Measurements from ENCODE around the gene LHFPL6. TPM values are rescaled to one million over a fixed set of nuclear protein-coding genes. Genes with fewer than 3 reads are reported as not detected.

Gene LHFPL6
- total RNA-seq, 3 donors from 2014 or later (not counting 1 experiment from before 2014, with no cell fraction given): not detected

DNA sequence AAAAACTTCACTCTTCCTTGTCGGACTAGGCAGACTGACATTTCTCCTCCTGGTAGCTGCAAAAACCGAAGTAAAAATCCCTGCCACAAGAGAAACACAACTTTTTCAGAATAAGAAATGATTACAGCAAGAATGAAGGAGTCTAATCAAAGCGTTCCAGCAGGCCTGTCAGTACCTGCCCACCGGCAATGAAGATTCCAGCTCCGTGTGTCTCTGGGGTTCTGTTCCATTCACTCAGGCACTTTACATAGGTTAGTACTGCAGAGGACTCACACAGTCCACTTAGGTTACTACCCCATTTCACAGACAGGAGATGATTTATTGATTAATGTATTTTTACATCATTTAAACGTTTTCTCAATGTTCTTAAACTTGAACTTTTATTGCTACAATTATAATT, 289.3 kb downstream of the LHFPL6 start:
- WGBS (ENCODE audit: insufficient coverage): 95% methylated on average over 5 of the region's 6 CpGs
- Histone ChIP-seq H3K27ac (ENCODE audit: low read length) (no peak overlapping the region), H3K4me1 (ENCODE audit: control insufficient read depth, insufficient read depth, low read length) (no peaks in the 10 kb centered on the region), H3K36me3 (ENCODE audit: control insufficient read depth, insufficient read depth, low read length) (no peaks in the 10 kb centered on the region), H3K4me3 (ENCODE audit: low read length) (no peak overlapping the region), H3K27me3 (ENCODE audit: control insufficient read depth, insufficient read depth, low read length) (no peaks in the 10 kb centered on the region), H3K9me3 (ENCODE audit: control insufficient read depth, insufficient read depth, low read length) (no peaks in the 10 kb centered on the region)
- DNase-seq (no peak), ATAC-seq (no peak)
- H3K36me3 Mint-ChIP-seq: no peaks in the 10 kb centered on the region
- no peak overlapping the region for H3K4me3 Mint-ChIP-seq
- no peaks in the 10 kb centered on the region for H3K4me1 Mint-ChIP-seq
- H3K9me3 Mint-ChIP-seq: peaks cover 2 to 4% of the 10 kb centered on the region in 2 donors
- TF ChIP-seq, protein P1, sequence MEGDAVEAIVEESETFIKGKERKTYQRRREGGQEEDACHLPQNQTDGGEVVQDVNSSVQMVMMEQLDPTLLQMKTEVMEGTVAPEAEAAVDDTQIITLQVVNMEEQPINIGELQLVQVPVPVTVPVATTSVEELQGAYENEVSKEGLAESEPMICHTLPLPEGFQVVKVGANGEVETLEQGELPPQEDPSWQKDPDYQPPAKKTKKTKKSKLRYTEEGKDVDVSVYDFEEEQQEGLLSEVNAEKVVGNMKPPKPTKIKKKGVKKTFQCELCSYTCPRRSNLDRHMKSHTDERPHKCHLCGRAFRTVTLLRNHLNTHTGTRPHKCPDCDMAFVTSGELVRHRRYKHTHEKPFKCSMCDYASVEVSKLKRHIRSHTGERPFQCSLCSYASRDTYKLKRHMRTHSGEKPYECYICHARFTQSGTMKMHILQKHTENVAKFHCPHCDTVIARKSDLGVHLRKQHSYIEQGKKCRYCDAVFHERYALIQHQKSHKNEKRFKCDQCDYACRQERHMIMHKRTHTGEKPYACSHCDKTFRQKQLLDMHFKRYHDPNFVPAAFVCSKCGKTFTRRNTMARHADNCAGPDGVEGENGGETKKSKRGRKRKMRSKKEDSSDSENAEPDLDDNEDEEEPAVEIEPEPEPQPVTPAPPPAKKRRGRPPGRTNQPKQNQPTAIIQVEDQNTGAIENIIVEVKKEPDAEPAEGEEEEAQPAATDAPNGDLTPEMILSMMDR (IDR thresholded peaks at IDR 0.05): no peak
- H3K27ac Mint-ChIP-seq: no peak overlapping the region
- no peaks in the 10 kb centered on the region for H3K27me3 Mint-ChIP-seq (ENCODE audit: low read depth in 2 of 2)
- intact Hi-C loops (cut with micrococcal nuclease): no loop called here

DNA sequence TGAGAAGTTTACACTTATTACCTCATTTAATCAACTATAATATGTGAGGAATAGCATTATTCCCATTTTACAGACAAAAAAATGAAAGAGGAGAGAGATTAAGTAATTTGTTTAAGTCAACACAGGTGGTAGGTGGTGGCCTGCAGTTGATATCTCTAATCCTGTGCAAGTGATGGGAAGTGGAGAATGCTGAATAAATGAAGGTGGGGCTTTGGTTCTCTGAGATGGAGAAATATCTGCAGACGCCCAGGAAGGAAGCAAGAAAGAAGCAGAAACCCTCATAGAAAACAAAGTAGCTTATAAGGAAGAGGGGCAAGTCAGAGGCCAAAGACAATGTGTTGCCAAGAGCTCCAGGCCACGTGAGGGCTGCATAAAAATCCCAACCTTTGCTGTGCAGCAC, 290.4 kb downstream of the LHFPL6 start:
- ATAC-seq: no peak
- H3K27me3 ChIP-seq (ENCODE audit: control insufficient read depth, insufficient read depth, low read length): no peaks in the 10 kb centered on the region
- H3K4me3 ChIP-seq (ENCODE audit: low read length): no peak overlapping the region
- peaks cover 2 to 4% of the 10 kb centered on the region in 2 donors for H3K9me3 Mint-ChIP-seq
- no peak overlapping the region for H3K4me3 Mint-ChIP-seq
- WGBS (ENCODE audit: insufficient coverage): 67% methylated on average over 2 of the region's 2 CpGs
- no peak overlapping the region for H3K27ac Mint-ChIP-seq
- H3K36me3 Mint-ChIP-seq: no peaks in the 10 kb centered on the region
- H3K36me3 ChIP-seq (ENCODE audit: control insufficient read depth, insufficient read depth, low read length): no peaks in the 10 kb centered on the region
- H3K4me1 ChIP-seq (ENCODE audit: control insufficient read depth, insufficient read depth, low read length): no peaks in the 10 kb centered on the region
- H3K4me1 Mint-ChIP-seq: no peaks in the 10 kb centered on the region
- TF ChIP-seq, protein P1 (IDR thresholded peaks at IDR 0.05): no peak
- intact Hi-C loops (cut with micrococcal nuclease): no loop called here
- no peak overlapping the region for H3K27ac ChIP-seq (ENCODE audit: low read length)
- no peaks in the 10 kb centered on the region for H3K9me3 ChIP-seq (ENCODE audit: control insufficient read depth, insufficient read depth, low read length)
- no peak for DNase-seq
- no peaks in the 10 kb centered on the region for H3K27me3 Mint-ChIP-seq (ENCODE audit: low read depth in 2 of 2)

DNA sequence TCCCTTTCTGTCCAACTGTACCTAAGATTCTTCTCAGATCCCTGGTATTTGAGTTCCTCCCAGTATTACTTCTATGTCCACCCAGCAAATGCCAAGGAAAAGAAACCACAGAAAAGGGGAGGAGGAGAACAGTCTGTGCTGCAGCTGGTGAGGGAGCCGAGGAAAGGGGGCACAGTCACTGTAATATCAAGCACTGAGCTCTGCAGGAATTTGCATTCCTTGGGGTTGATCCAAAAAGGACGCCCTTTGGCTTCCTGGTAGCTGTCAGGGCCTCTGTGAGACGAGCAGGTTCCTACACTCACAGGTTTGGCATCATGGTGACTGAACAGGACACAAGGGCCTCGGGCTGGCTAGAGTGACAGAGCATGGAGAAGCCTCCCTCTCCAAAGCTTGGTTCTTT, 291.4 kb downstream of the LHFPL6 start:
- no peak for DNase-seq
- intact Hi-C loops (cut with micrococcal nuclease): no loop called here
- Mint-ChIP-seq H3K27me3 (ENCODE audit: low read depth in 2 of 2) (no peaks in the 10 kb centered on the region), H3K4me3 (no peak overlapping the region), H3K27ac (no peak overlapping the region), H3K9me3 (peaks cover 4 to 5% of the 10 kb centered on the region in 2 donors), H3K36me3 (no peaks in the 10 kb centered on the region), H3K4me1 (no peaks in the 10 kb centered on the region)
- Histone ChIP-seq H3K27me3 (ENCODE audit: control insufficient read depth, insufficient read depth, low read length) (no peaks in the 10 kb centered on the region), H3K9me3 (ENCODE audit: control insufficient read depth, insufficient read depth, low read length) (no peaks in the 10 kb centered on the region), H3K27ac (ENCODE audit: low read length) (no peak overlapping the region), H3K36me3 (ENCODE audit: control insufficient read depth, insufficient read depth, low read length) (no peaks in the 10 kb centered on the region), H3K4me3 (ENCODE audit: low read length) (no peak overlapping the region), H3K4me1 (ENCODE audit: control insufficient read depth, insufficient read depth, low read length) (no peaks in the 10 kb centered on the region)
- no peak for ATAC-seq
- TF ChIP-seq, protein P1 (IDR thresholded peaks at IDR 0.05): no peak
- whole genome bisulfite sequencing (ENCODE audit: insufficient coverage): 66% methylated on average over 4 of the region's 4 CpGs

DNA sequence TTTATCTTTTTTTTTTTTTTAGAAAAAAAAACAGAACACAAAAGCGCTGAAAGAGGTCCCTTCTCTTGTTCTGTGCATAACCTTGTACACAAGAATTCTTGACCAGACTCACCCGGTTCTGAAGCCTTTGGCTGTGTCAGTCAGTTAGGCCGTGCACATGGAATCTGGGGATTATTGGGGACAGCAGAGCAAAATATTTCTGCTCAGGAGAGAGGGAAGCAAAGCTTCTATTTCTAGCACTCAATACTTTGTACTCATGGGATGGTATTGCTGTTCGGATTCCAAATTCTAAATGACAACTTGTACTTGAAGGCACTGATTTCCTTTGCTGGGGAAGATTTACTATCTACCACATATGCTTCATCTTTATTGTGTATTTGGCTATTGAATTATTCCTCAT, 292.0 kb downstream of the LHFPL6 start:
- H3K4me1 Mint-ChIP-seq: no peaks in the 10 kb centered on the region
- TF ChIP-seq, protein P1 (IDR thresholded peaks at IDR 0.05): no peak
- H3K27me3 Mint-ChIP-seq (ENCODE audit: low read depth in 2 of 2): no peaks in the 10 kb centered on the region
- Histone ChIP-seq H3K9me3 (ENCODE audit: control insufficient read depth, insufficient read depth, low read length) (no peaks in the 10 kb centered on the region), H3K27ac (ENCODE audit: low read length) (no peak overlapping the region), H3K36me3 (ENCODE audit: control insufficient read depth, insufficient read depth, low read length) (no peaks in the 10 kb centered on the region), H3K4me1 (ENCODE audit: control insufficient read depth, insufficient read depth, low read length) (no peaks in the 10 kb centered on the region), H3K27me3 (ENCODE audit: control insufficient read depth, insufficient read depth, low read length) (no peaks in the 10 kb centered on the region), H3K4me3 (ENCODE audit: low read length) (no peak overlapping the region)
- no peak for DNase-seq
- no peaks in the 10 kb centered on the region for H3K36me3 Mint-ChIP-seq
- H3K4me3 Mint-ChIP-seq: no peak overlapping the region
- WGBS (ENCODE audit: insufficient coverage): 94% methylated on average over 3 of the region's 4 CpGs
- H3K27ac Mint-ChIP-seq: no peak overlapping the region
- intact Hi-C loops (cut with micrococcal nuclease): no loop called here
- H3K9me3 Mint-ChIP-seq: peaks cover 4 to 5% of the 10 kb centered on the region in 2 donors
- no peak for ATAC-seq

Measured in natural killer cell (primary cell).